Naive thymus-derived CD8-positive, alpha-beta T cell (primary cell): Measurements from ENCODE around the gene USP38. TPM values are rescaled to one million over a fixed set of nuclear protein-coding genes. Genes with fewer than 3 reads are reported as not detected.
A peak's percentile ranks its signal among the peaks of the same experiment; 100 is the strongest.

Experiments
- ATAC-seq, 2 donors: fragments of 150-1000 bp; cut with Tn5 transposase in 1 of 2; sonication (Bioruptor Pico), chemical (Tn5 transposase) in 1 of 2; 1 replicate in 1 of 2; 2 replicates in 1 of 2; pipeline ENCODE4 v1.10.0; 2021; ENCODE audit warnings: mild to moderate bottlenecking in 2 of 2, moderate library complexity in 2 of 2
- POLR2A ChIA-PET: fragments of 350-600 bp; sonication (Branson Sonifier 250); formaldehyde crosslinking; loops from one replicate; lab custom pipeline; 2021; ENCODE audit warnings: antibody characterized with exemption; lab: Charles Lee
- DNase-seq, 10 donors: peaks; one replicate each; pipeline versions ENCODE4 v3.0.0 to v3.0.0-alpha.2; 2020 to 2022
- H3K27ac Mint-ChIP-seq, 10 donors: one replicate each; pipeline ENCODE4 v1.8.0; 2020 to 2022; ENCODE audit warnings: mild to moderate bottlenecking in 10 of 10, mixed read lengths in 10 of 10, moderate library complexity in 4 of 10, inconsistent platforms in 1 of 10
- H3K27me3 Mint-ChIP-seq, 5 donors: one replicate each; pipeline ENCODE4 v1.8.0; 2021 to 2022; ENCODE audit warnings: mixed read lengths in 5 of 5
- H3K36me3 Mint-ChIP-seq, 3 donors: one replicate each; pipeline ENCODE4 v1.8.0; 2020 to 2022; ENCODE audit warnings: mixed read lengths in 3 of 3, mild to moderate bottlenecking in 2 of 3, inconsistent platforms in 1 of 3
- H3K4me1 Mint-ChIP-seq, 4 donors: one replicate each; pipeline ENCODE4 v1.8.0; 2021 to 2022; ENCODE audit warnings: mixed read lengths in 4 of 4
- H3K4me3 Mint-ChIP-seq, 10 donors: one replicate each; pipeline ENCODE4 v1.8.0; 2020 to 2022; ENCODE audit warnings: mild to moderate bottlenecking in 10 of 10, mixed read lengths in 10 of 10, moderate library complexity in 6 of 10, inconsistent platforms in 1 of 10
- H3K9me3 Mint-ChIP-seq, 9 donors: one replicate each; pipeline ENCODE4 v1.8.0; 2020 to 2022; ENCODE audit warnings: mixed read lengths in 9 of 9, mild to moderate bottlenecking in 3 of 9, inconsistent platforms in 1 of 9, moderate library complexity in 1 of 9
- polyA plus RNA-seq, 3 donors: library from polyadenylated mRNA; unstranded; fragments of 300-500 nt; fragmentation: Illumina TruSeq; gene quantifications; one replicate each; pipeline ENCODE4 v1.2.3, GENCODE V29; 2021
- total RNA-seq, 8 experiments: library from RNA in 2 of 8; stranded (reverse) in 2 of 8; gene quantifications; one replicate each; pipeline ENCODE4 v1.2.3 and lab custom pipeline; 2021 to 2026

The USP38 gene
- total and polyA plus RNA-seq, 5 experiments from 2014 or later: 14.4 to 26.8 (median 16.9) TPM

- peak in 4 of 10 donors; percentile 12 to 66 (median 17) for DNase-seq
- Mint-ChIP-seq H3K27me3 (no peaks in the 10 kb centered on the region), H3K27ac (peak overlapping the region; percentile 93 to 99 (median 96)), H3K9me3 (no peaks in the 10 kb centered on the region), H3K4me1 (peaks cover 26 to 82% (median 69%) of the 10 kb centered on the region in 4 donors), H3K4me3 (peak overlapping the region; percentile 86 to 96 (median 93)), H3K36me3 (peaks cover 8 to 32% (median 13%) of the 10 kb centered on the region in 3 donors)
- ATAC-seq: peak; percentile 21 to 24
- POLR2A ChIA-PET: interaction anchor here (0.9 to 1.8 kb wide), 3 partner anchors 328 to 340 kb away, joined by 3 to 7 read pairs (median 3); partner anchors contain the start of gene SMARCA5
Measured at GRCh38 chr4:143185253-143186107, 763 bp downstream of the USP38 start.

- Mint-ChIP-seq H3K4me3 (peak overlapping the region; percentile 86 to 96 (median 93)), H3K27ac (peak overlapping the region; percentile 93 to 99 (median 96)), H3K4me1 (peaks cover 24 to 84% (median 69%) of the 10 kb centered on the region in 4 donors), H3K27me3 (no peaks in the 10 kb centered on the region), H3K9me3 (no peaks in the 10 kb centered on the region), H3K36me3 (peaks cover 12 to 37% (median 12%) of the 10 kb centered on the region in 3 donors)
- DNase-seq (no peak), ATAC-seq (no peak)
- POLR2A ChIA-PET: interaction anchor here (1.0 kb wide), 1 partner anchor 328 kb away, joined by 3 read pairs; the partner anchor contains the start of gene SMARCA5
Measured at GRCh38 chr4:143186212-143186611, 1.5 kb downstream of the USP38 start.

GRCh38 chr4:143186649-143187048, 1.9 kb downstream of the USP38 start:
- Mint-ChIP-seq H3K36me3 (peaks cover 9 to 40% (median 12%) of the 10 kb centered on the region in 3 donors), H3K4me3 (peak overlapping the region; percentile 86 to 96 (median 93)), H3K27ac (peak overlapping the region; percentile 93 to 99 (median 96)), H3K27me3 (no peaks in the 10 kb centered on the region), H3K9me3 (no peaks in the 10 kb centered on the region), H3K4me1 (peaks cover 24 to 80% (median 65%) of the 10 kb centered on the region in 4 donors)
- ATAC-seq: no peak
- peak in 3 of 10 donors; percentile 11 to 23 (median 17) for DNase-seq
- POLR2A ChIA-PET: interaction anchor here (1.0 kb wide), 1 partner anchor 327 kb away, joined by 3 read pairs; the partner anchor contains the start of gene SMARCA5

GRCh38 chr4:143188136-143189088, 3.7 kb downstream of the USP38 start:
- H3K4me1 Mint-ChIP-seq: peaks cover 23 to 70% (median 68%) of the 10 kb centered on the region in 4 donors
- POLR2A ChIA-PET: no interaction called here
- peaks cover 9 to 44% (median 12%) of the 10 kb centered on the region in 3 donors for H3K36me3 Mint-ChIP-seq
- H3K9me3 Mint-ChIP-seq: no peaks in the 10 kb centered on the region
- DNase-seq (no peak), ATAC-seq (no peak)
- H3K4me3 Mint-ChIP-seq: peak overlapping the region; percentile 79 to 96 (median 93)
- no peaks in the 10 kb centered on the region for H3K27me3 Mint-ChIP-seq
- H3K27ac Mint-ChIP-seq: peak overlapping the region in 8 of 10 donors; percentile 1 to 98 (median 58)

GRCh38 chr4:143189528-143189927, 4.8 kb downstream of the USP38 start:
- H3K4me1 Mint-ChIP-seq: peaks cover 20 to 69% (median 64%) of the 10 kb centered on the region in 4 donors
- no peak for ATAC-seq
- no peaks in the 10 kb centered on the region for H3K27me3 Mint-ChIP-seq
- peaks cover 9 to 54% (median 12%) of the 10 kb centered on the region in 3 donors for H3K36me3 Mint-ChIP-seq
- H3K4me3 Mint-ChIP-seq: peak overlapping the region in 9 of 10 donors; percentile 46 to 96 (median 93)
- H3K27ac Mint-ChIP-seq: peak overlapping the region in 6 of 10 donors; percentile 5 to 86 (median 53)
- POLR2A ChIA-PET: interaction anchor here (1.8 kb wide), 1 partner anchor 324 kb away, joined by 4 read pairs; no protein-coding TSS in a partner anchor
- H3K9me3 Mint-ChIP-seq: no peaks in the 10 kb centered on the region
- no peak for DNase-seq

- H3K36me3 Mint-ChIP-seq: peaks cover 20 to 84% (median 40%) of the 10 kb centered on the region in 3 donors
- no peaks in the 10 kb centered on the region for H3K9me3 Mint-ChIP-seq
- H3K27me3 Mint-ChIP-seq: no peaks in the 10 kb centered on the region
- no peak for ATAC-seq
- POLR2A ChIA-PET: no interaction called here
- no peak overlapping the region for H3K27ac Mint-ChIP-seq
- H3K4me1 Mint-ChIP-seq: peaks cover 21 to 49% (median 34%) of the 10 kb centered on the region in 4 donors
- no peak overlapping the region for H3K4me3 Mint-ChIP-seq
- no peak for DNase-seq
Measured at GRCh38 chr4:143195581-143195980, 10.9 kb downstream of the USP38 start.

GRCh38 chr4:143196323-143196722, 11.6 kb downstream of the USP38 start:
- H3K36me3 Mint-ChIP-seq: peaks cover 17 to 84% (median 39%) of the 10 kb centered on the region in 3 donors
- DNase-seq: no peak
- peak overlapping the region in 2 of 10 donors; percentile 3 to 15 for H3K27ac Mint-ChIP-seq
- no peak overlapping the region for H3K4me3 Mint-ChIP-seq
- no peaks in the 10 kb centered on the region for H3K27me3 Mint-ChIP-seq
- no peak for ATAC-seq
- H3K4me1 Mint-ChIP-seq: peaks cover 20 to 48% (median 32%) of the 10 kb centered on the region in 4 donors
- POLR2A ChIA-PET: no interaction called here
- no peaks in the 10 kb centered on the region for H3K9me3 Mint-ChIP-seq

- no peaks in the 10 kb centered on the region for H3K27me3 Mint-ChIP-seq
Measured at GRCh38 chr4:143199503-143199902, 14.8 kb downstream of the USP38 start.

GRCh38 chr4:143202824-143203223, 18.1 kb downstream of the USP38 start:
- H3K36me3 Mint-ChIP-seq: peaks cover 5 to 91% (median 48%) of the 10 kb centered on the region in 3 donors

More at GRCh38 chr4:143199503-143199902, 14.8 kb downstream of the USP38 start:
- DNase-seq: no peak
- POLR2A ChIA-PET: no interaction called here
- ATAC-seq: no peak
- Mint-ChIP-seq H3K4me3 (no peak overlapping the region), H3K36me3 (peaks cover 17 to 94% (median 40%) of the 10 kb centered on the region in 3 donors), H3K4me1 (peaks cover 18 to 45% (median 27%) of the 10 kb centered on the region in 4 donors), H3K27ac (peak overlapping the region in 1 of 10 donors; percentile 5), H3K9me3 (no peaks in the 10 kb centered on the region)

GRCh38 chr4:143203577-143203976, 18.9 kb downstream of the USP38 start:
- H3K4me3 Mint-ChIP-seq: no peak overlapping the region
- H3K36me3 Mint-ChIP-seq: peaks cover 5 to 88% (median 42%) of the 10 kb centered on the region in 3 donors
- no peaks in the 10 kb centered on the region for H3K9me3 Mint-ChIP-seq
- no peak for ATAC-seq
- peaks cover 10 to 39% (median 24%) of the 10 kb centered on the region in 4 donors for H3K4me1 Mint-ChIP-seq
- POLR2A ChIA-PET: no interaction called here
- DNase-seq: no peak
- H3K27ac Mint-ChIP-seq: no peak overlapping the region
- H3K27me3 Mint-ChIP-seq: no peaks in the 10 kb centered on the region

More at GRCh38 chr4:143202824-143203223, 18.1 kb downstream of the USP38 start:
- DNase-seq (no peak), ATAC-seq (no peak)
- H3K4me1 Mint-ChIP-seq: peaks cover 12 to 39% (median 23%) of the 10 kb centered on the region in 4 donors
- no peak overlapping the region for H3K4me3 Mint-ChIP-seq
- H3K9me3 Mint-ChIP-seq: no peaks in the 10 kb centered on the region
- H3K27ac Mint-ChIP-seq: no peak overlapping the region
- no peaks in the 10 kb centered on the region for H3K27me3 Mint-ChIP-seq
- POLR2A ChIA-PET: no interaction called here

GRCh38 chr4:143207555-143207954, 22.8 kb downstream of the USP38 start:
- DNase-seq (no peak), ATAC-seq (no peak)
- Mint-ChIP-seq H3K4me1 (peaks cover 4 to 14% (median 7%) of the 10 kb centered on the region in 4 donors), H3K27me3 (no peaks in the 10 kb centered on the region), H3K9me3 (no peaks in the 10 kb centered on the region), H3K27ac (peak overlapping the region in 1 of 10 donors; percentile 26), H3K4me3 (peak overlapping the region in 1 of 10 donors; percentile 11), H3K36me3 (peaks cover 0 to 86% (median 31%) of the 10 kb centered on the region in 3 donors)
- POLR2A ChIA-PET: no interaction called here

- H3K27ac Mint-ChIP-seq: no peak overlapping the region
- H3K36me3 Mint-ChIP-seq: peaks cover 8 to 73% (median 25%) of the 10 kb centered on the region in 3 donors
- H3K27me3 Mint-ChIP-seq: no peaks in the 10 kb centered on the region
- peaks cover 2 to 13% (median 11%) of the 10 kb centered on the region in 4 donors for H3K4me1 Mint-ChIP-seq
- DNase-seq (no peak), ATAC-seq (no peak)
- no peak overlapping the region for H3K4me3 Mint-ChIP-seq
- no peaks in the 10 kb centered on the region for H3K9me3 Mint-ChIP-seq
- POLR2A ChIA-PET: no interaction called here
Measured at GRCh38 chr4:143212566-143212965, 27.8 kb downstream of the USP38 start.
